Parathyroid adenoma (tissue), 2 donors: ENCODE measurements around the gene UBE2I.

ENCODE experiments used
- H2AFZ ChIP-seq: fragments of 300-600 bp; sonication (generic); one replicate; pipeline ENCODE4 v1.7.0; 2017; ENCODE audit warnings: antibody characterized with exemption, mild to moderate bottlenecking
- H3K27ac ChIP-seq: fragments of 300-600 bp; sonication (generic); one replicate; pipeline ENCODE4 v1.7.0; 2017
- H3K27me3 ChIP-seq: fragments of 300-600 bp; sonication (generic); one replicate; pipeline ENCODE4 v1.7.0; 2017; ENCODE audit warnings: low read length; ENCODE audit not compliant: control insufficient read depth, insufficient read depth
- H3K36me3 ChIP-seq: fragments of 300-600 bp; sonication (generic); one replicate; pipeline ENCODE4 v1.7.0; 2017; ENCODE audit warnings: low read length; ENCODE audit not compliant: control insufficient read depth, insufficient read depth
- H3K4me1 ChIP-seq: fragments of 300-600 bp; sonication (generic); one replicate; pipeline ENCODE4 v1.7.0; 2017; ENCODE audit warnings: control low read depth
- H3K4me2 ChIP-seq: fragments of 300-600 bp; sonication (generic); one replicate; pipeline ENCODE4 v1.7.0; 2017; ENCODE audit warnings: low read length
- H3K4me3 ChIP-seq: fragments of 300-600 bp; sonication (generic); one replicate; pipeline ENCODE4 v1.7.0; 2017; ENCODE audit warnings: low read depth, low read length
- H3K79me2 ChIP-seq: fragments of 300-600 bp; sonication (generic); one replicate; pipeline ENCODE4 v1.7.0; 2017; ENCODE audit warnings: control low read depth
- H3K9ac ChIP-seq: fragments of 300-600 bp; sonication (generic); one replicate; pipeline ENCODE4 v1.7.0; 2017; ENCODE audit warnings: mild to moderate bottlenecking
- H3K9me3 ChIP-seq: fragments of 300-600 bp; sonication (generic); one replicate; pipeline ENCODE4 v1.7.0; 2017; ENCODE audit warnings: low read length; ENCODE audit not compliant: control insufficient read depth
- TF ChIP-seq, protein P1 (sequence below): fragments of 300-600 bp; sonication (generic); IDR thresholded peaks from one replicate; pipeline ENCODE4 v1.7.0; 2017; ENCODE audit warnings: antibody characterized with exemption, mild to moderate bottlenecking
- donor health status: primary hyperparathyroidism.

UBE2I gene

DNA sequence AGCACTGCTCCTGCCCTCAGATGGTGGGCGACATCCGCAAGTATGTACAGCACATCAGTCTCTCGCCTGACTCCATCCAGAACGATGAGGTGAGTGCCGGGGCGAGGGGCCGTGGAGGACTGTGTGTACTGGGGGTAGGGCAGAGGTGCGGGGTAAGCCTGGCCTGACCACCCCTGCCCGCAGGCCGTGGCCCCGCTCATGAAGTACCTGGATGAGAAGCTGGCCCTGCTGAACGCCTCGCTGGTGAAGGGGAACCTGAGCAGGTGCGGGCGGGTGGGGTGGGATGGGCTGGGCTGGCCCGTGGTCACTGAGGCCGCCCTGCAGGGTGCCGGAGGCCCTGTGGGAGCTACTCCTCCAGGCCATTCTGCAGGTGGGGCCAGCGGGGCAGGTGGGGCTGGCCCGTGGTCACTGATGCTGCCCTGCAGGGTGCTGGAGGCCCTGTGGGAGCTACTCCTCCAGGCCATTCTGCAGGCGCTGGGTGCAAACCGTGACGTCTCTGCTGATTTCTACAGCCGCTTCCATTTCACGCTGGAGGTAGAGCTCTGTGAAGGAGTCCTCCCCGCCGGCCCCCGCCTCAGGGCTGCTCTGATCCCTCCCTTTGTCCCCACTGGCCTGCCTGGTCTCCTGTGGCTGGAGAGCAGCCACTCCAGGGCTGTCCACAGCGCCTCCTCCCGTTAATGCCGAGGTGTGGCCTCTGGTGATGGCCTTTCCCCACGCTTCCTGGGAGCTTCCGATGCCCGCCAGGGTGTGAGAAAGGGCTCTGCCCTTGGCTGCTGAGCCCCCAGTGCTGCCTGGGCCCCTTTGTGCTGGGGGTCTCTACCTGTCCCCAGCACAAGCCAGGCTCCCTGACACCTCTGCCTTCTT, 37.2 kb downstream of the UBE2I start:
- TF ChIP-seq, protein P1, sequence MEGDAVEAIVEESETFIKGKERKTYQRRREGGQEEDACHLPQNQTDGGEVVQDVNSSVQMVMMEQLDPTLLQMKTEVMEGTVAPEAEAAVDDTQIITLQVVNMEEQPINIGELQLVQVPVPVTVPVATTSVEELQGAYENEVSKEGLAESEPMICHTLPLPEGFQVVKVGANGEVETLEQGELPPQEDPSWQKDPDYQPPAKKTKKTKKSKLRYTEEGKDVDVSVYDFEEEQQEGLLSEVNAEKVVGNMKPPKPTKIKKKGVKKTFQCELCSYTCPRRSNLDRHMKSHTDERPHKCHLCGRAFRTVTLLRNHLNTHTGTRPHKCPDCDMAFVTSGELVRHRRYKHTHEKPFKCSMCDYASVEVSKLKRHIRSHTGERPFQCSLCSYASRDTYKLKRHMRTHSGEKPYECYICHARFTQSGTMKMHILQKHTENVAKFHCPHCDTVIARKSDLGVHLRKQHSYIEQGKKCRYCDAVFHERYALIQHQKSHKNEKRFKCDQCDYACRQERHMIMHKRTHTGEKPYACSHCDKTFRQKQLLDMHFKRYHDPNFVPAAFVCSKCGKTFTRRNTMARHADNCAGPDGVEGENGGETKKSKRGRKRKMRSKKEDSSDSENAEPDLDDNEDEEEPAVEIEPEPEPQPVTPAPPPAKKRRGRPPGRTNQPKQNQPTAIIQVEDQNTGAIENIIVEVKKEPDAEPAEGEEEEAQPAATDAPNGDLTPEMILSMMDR: no peak
- Histone ChIP-seq H3K4me1 (peaks cover 12% of the 10 kb centered on the region), H3K9ac (no peak overlapping the region), H3K4me3 (no peak overlapping the region), H3K27me3 (no peaks in the 10 kb centered on the region), H3K36me3 (no peaks in the 10 kb centered on the region), H3K4me2 (no peak overlapping the region), H3K79me2 (peaks cover 2% of the 10 kb centered on the region), H3K9me3 (no peaks in the 10 kb centered on the region), H3K27ac (no peak overlapping the region), H2AFZ (no peak overlapping the region)

DNA sequence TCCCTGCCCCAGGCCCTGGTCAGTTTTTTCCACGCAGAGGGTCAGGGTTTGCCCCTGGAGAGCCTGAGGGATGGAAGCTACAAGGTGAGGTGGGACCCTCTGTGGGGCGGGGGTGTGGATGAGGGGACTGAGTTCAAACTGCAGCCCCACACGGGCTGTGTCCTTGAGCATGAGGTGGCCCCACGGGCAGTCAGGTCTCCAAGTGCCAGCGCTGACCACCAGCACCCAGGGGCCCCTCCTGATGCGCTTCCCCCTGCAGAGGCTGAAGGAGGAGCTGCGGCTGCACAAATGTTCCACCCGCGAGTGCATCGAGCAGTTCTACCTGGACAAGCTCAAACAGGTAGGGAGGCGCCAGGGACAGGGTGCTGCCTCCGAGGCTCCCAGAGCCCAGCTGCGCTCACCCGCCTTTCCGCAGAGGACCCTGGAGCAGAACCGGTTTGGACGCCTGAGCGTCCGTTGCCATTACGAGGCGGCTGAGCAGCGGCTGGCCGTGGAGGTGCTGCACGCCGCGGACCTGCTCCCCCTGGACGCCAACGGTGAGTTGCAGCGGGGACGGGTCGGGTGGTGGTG, 37.9 kb downstream of the UBE2I start:
- peaks cover 12% of the 10 kb centered on the region for H3K4me1 ChIP-seq
- TF ChIP-seq, protein P1: no peak

DNA sequence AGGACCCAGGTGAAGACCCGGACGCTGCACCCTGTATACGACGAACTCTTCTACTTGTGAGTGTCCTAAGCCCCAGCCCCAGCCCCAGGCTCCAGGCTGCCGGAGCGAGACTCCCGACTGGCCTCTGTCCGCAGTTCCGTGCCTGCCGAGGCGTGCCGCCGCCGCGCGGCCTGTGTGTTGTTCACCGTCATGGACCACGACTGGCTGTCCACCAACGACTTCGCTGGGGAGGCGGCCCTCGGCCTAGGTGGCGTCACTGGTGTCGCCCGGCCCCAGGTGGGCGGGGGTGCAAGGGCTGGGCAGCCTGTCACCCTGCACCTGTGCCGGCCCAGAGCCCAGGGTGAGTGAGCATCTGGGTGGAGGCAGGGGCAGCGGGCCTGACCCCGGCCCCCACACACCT, 38.5 kb downstream of the UBE2I start:
- H3K36me3 ChIP-seq: no peaks in the 10 kb centered on the region
- H3K4me2 ChIP-seq: no peak overlapping the region
- TF ChIP-seq, protein P1: no peak
- no peak overlapping the region for H3K4me3 ChIP-seq
- H3K27me3 ChIP-seq: no peaks in the 10 kb centered on the region
- no peaks in the 10 kb centered on the region for H3K9me3 ChIP-seq
- H3K4me1 ChIP-seq: peaks cover 12% of the 10 kb centered on the region
- H3K79me2 ChIP-seq: peaks cover 13% of the 10 kb centered on the region
- H3K27ac ChIP-seq: no peak overlapping the region
- H2AFZ ChIP-seq: no peak overlapping the region
- H3K9ac ChIP-seq: no peak overlapping the region

More for the DNA sequence above, 37.9 kb downstream of the UBE2I start:
- peaks cover 7% of the 10 kb centered on the region for H3K79me2 ChIP-seq
- H3K27me3 ChIP-seq: no peaks in the 10 kb centered on the region
- no peak overlapping the region for H3K4me3 ChIP-seq
- no peak overlapping the region for H3K9ac ChIP-seq
- H3K4me2 ChIP-seq: no peak overlapping the region
- no peak overlapping the region for H2AFZ ChIP-seq
- H3K27ac ChIP-seq: no peak overlapping the region
- no peaks in the 10 kb centered on the region for H3K9me3 ChIP-seq
- H3K36me3 ChIP-seq: no peaks in the 10 kb centered on the region

DNA sequence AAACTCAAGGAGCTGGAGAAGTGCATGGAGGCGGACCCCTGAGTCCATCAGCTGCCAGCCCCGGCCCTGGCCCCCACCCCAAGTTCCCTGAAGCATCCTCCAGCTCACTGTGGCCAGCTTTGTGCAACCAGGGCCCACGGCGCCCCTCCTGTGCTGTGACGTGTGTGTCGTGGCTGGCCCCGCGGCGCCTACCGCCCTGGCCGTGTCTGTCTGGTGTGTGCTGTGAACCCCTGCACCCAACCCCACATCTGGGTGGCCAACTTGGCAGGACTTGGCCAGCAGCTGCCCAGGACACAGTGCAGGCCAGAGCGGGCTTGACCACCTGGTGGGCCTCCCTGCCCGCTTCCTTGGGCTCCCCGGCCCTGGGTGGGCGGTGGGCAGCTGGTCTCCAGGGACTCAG, 39.0 kb downstream of the UBE2I start:
- TF ChIP-seq, protein P1: no peak
- no peaks in the 10 kb centered on the region for H3K27me3 ChIP-seq
- no peaks in the 10 kb centered on the region for H3K9me3 ChIP-seq
- peaks cover 18% of the 10 kb centered on the region for H3K79me2 ChIP-seq
- no peak overlapping the region for H3K27ac ChIP-seq
- H3K4me3 ChIP-seq: no peak overlapping the region
- no peak overlapping the region for H3K4me2 ChIP-seq
- no peaks in the 10 kb centered on the region for H3K36me3 ChIP-seq
- peaks cover 12% of the 10 kb centered on the region for H3K4me1 ChIP-seq
- H2AFZ ChIP-seq: no peak overlapping the region
- no peak overlapping the region for H3K9ac ChIP-seq
